Kidney (tissue), 14 donors: ENCODE data around the gene GZMA. TPM values are rescaled to one million over a fixed set of nuclear protein-coding genes. Genes with fewer than 3 reads are reported as not detected.
"Not testable (repeated sequence)": the region's sequence is repeated elsewhere in the genome, so short reads cannot be mapped to it uniquely, and the experiment has no call there.

Experiments used
- DNase-seq, 5 donors: peaks; one replicate each; pipeline ENCODE4 v3.0.0-alpha.2; 2013 to 2020
- FAIRE-seq: peaks from 2 replicates; lab custom pipeline; 2012; peaks lifted over from hg19 to GRCh38; lab: Jason Lieb, UNC
- H3K27ac ChIP-seq, 2 donors: one replicate each; pipeline ENCODE4 v1.7.0; 2013; ENCODE audit warnings: low read depth in 2 of 2, low read length in 2 of 2, inconsistent platforms in 1 of 2
- H3K27me3 ChIP-seq: one replicate; pipeline ENCODE4 v1.7.1; 2013; ENCODE audit warnings: low read length, inconsistent platforms; ENCODE audit not compliant: control insufficient read depth, insufficient read depth
- H3K36me3 ChIP-seq, 3 donors: one replicate each; pipeline versions ENCODE4 v1.7.0 to v1.7.1; 2013; ENCODE audit warnings: low read length in 3 of 3, control low read depth in 1 of 3, inconsistent platforms in 1 of 3; ENCODE audit not compliant: insufficient read depth in 3 of 3, control insufficient read depth in 2 of 3
- H3K4me1 ChIP-seq, 3 donors: one replicate each; pipeline versions ENCODE4 v1.7.0 to v1.7.1; 2013; ENCODE audit warnings: low read length in 3 of 3, inconsistent platforms in 1 of 3, low read depth in 1 of 3; ENCODE audit not compliant: control insufficient read depth in 2 of 3, insufficient read depth in 2 of 3
- H3K4me3 ChIP-seq, 3 donors: one replicate each; pipeline versions ENCODE4 v1.7.0 to v1.8.1; 2013; ENCODE audit warnings: low read length in 3 of 3, control low read depth in 1 of 3, inconsistent platforms in 1 of 3
- H3K9ac ChIP-seq, 3 donors: one replicate each; pipeline versions ENCODE4 v1.7.0 to v1.7.1; 2013; ENCODE audit warnings: low read length in 3 of 3, control low read depth in 1 of 3, inconsistent platforms in 1 of 3
- H3K9me3 ChIP-seq, 3 donors: one replicate each; pipeline versions ENCODE4 v1.7.0 to v1.7.1; 2013; ENCODE audit warnings: low read length in 3 of 3, control low read depth in 1 of 3, inconsistent platforms in 1 of 3; ENCODE audit not compliant: control insufficient read depth in 2 of 3, insufficient read depth in 1 of 3
- intact Hi-C: fragments of 100-400 bp; cut with DNase I; formaldehyde crosslinking; loops from one replicate; pipeline ENCODE4 v1.11.1; 2022
- polyA plus RNA-seq: library from polyadenylated mRNA; stranded (reverse); fragments of 350-450 nt; fragmentation: Illumina TruSeq; extraction: RNeasy Lipid Tissue Mini Kit (QIAGEN cat#74804); gene quantifications from one replicate; pipeline ENCODE4 v1.2.3, GENCODE V29; 2014; ENCODE audit warnings: low read depth, low replicate concordance; ENCODE audit not compliant: insufficient read depth
- total RNA-seq: library from RNA; stranded (reverse); fragmentation: NEBNext Ultra II Directional; extraction: Animal tissue kit (Norgen Biotek cat#: 25700); gene quantifications from one replicate; pipeline ENCODE4 v1.2.1, GENCODE V29; 2021
- TF ChIP-seq, protein P1 (sequence below): IDR thresholded peaks from 3 replicates; pipeline ENCODE4 v1.5.1; 2012; ENCODE audit warnings: mild to moderate bottlenecking, moderate library complexity, borderline replicate concordance; ENCODE audit not compliant: insufficient read depth; ENCODE audit errors: extremely low read depth
- donor health status: control.
- donor health status: control.
- donor health status: control.
- donor health status: control.
- donor health status: control.
- donor health status: DM: yes; HTN: yes; CAD: no.
- donor health status: Normal renal cell carcinoma (clear cell type).

Gene GZMA
- total and polyA plus RNA-seq, 2 donors from 2014 or later, result 2.2 to 6.1 TPM

DNA sequence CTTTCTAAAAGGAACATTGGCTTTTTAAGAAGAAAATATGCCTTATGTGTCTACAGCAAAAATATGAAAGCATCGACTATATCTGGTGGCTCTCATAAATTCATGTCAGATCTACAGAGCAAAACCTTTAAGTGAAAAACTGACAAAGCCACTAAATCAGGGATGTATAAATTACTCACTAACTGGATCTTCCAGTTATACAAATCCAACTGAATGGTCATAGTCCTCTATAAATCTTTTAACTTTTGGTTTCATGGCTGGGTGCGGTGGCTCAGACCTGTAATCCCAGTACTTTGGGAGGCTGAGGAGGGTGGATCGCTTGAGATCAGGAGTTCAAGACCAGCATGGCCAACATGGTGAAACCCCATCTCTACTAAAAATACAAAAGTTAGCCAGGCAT is 29.2 kb upstream of the GZMA start:
- intact Hi-C loops, result no loop called here
- FAIRE-seq (no peak), DNase-seq (no peak)
- Histone ChIP-seq H3K9me3 (no peaks in the 10 kb centered on the region), H3K4me1 (no peaks in the 10 kb centered on the region), H3K9ac (no peak overlapping the region), H3K27ac (no peak overlapping the region), H3K27me3 (no peaks in the 10 kb centered on the region), H3K36me3 (no peaks in the 10 kb centered on the region), H3K4me3 (no peak overlapping the region)
- TF ChIP-seq, protein P1, sequence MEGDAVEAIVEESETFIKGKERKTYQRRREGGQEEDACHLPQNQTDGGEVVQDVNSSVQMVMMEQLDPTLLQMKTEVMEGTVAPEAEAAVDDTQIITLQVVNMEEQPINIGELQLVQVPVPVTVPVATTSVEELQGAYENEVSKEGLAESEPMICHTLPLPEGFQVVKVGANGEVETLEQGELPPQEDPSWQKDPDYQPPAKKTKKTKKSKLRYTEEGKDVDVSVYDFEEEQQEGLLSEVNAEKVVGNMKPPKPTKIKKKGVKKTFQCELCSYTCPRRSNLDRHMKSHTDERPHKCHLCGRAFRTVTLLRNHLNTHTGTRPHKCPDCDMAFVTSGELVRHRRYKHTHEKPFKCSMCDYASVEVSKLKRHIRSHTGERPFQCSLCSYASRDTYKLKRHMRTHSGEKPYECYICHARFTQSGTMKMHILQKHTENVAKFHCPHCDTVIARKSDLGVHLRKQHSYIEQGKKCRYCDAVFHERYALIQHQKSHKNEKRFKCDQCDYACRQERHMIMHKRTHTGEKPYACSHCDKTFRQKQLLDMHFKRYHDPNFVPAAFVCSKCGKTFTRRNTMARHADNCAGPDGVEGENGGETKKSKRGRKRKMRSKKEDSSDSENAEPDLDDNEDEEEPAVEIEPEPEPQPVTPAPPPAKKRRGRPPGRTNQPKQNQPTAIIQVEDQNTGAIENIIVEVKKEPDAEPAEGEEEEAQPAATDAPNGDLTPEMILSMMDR, result no peak

DNA sequence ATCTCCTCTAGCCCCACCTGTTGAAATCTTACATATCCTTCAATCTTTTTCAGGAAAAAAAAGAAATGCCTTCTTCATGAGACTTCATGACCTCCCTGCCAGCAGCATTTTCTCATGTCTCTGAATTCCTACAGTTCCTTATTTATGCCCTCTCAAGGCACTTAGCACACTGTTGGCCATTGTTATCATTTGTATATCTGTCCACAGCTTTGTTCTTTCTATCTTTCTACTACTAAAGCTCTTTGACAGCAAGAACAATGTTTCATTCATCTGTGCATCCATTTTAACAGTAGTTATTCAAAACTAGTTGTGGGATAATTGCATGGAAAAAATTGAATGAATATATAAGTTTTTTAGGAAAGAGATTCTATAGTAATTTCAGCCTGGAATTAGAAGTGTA is 20.9 kb upstream of the GZMA start:
- TF ChIP-seq, protein P1, result no peak
- intact Hi-C loops, result no loop called here
- no peaks in the 10 kb centered on the region for H3K4me1 ChIP-seq
- H3K9me3 ChIP-seq, result no peaks in the 10 kb centered on the region
- FAIRE-seq (no peak), DNase-seq (no peak)
- no peak overlapping the region for H3K27ac ChIP-seq
- no peak overlapping the region for H3K9ac ChIP-seq
- no peak overlapping the region for H3K4me3 ChIP-seq
- H3K36me3 ChIP-seq, result no peaks in the 10 kb centered on the region
- no peaks in the 10 kb centered on the region for H3K27me3 ChIP-seq

DNA sequence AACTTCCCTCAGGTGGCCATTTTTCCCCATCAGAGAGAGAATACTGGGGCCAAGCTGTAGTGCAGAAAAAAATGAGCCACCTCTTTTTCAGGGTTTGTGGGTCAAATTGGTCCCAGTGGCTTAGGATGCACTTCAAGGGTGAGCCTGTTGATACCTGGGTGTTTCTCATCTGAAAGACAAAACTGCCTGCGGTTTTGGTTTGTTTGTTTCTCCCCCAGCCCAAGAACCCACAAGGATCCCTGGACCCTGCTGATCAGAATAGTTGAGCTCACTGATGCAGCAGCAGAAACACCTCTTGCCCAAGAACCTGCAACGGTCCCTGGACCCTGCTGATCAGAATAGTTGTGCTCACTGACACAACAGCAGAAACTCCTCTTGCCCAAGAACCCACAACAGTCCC is 13.1 kb upstream of the GZMA start:
- intact Hi-C loops, H3K9ac ChIP-seq, H3K4me3 ChIP-seq, H3K4me1 ChIP-seq, H3K9me3 ChIP-seq, FAIRE-seq, H3K27ac ChIP-seq, DNase-seq, H3K27me3 ChIP-seq, H3K36me3 ChIP-seq: not testable (repeated sequence)

DNA sequence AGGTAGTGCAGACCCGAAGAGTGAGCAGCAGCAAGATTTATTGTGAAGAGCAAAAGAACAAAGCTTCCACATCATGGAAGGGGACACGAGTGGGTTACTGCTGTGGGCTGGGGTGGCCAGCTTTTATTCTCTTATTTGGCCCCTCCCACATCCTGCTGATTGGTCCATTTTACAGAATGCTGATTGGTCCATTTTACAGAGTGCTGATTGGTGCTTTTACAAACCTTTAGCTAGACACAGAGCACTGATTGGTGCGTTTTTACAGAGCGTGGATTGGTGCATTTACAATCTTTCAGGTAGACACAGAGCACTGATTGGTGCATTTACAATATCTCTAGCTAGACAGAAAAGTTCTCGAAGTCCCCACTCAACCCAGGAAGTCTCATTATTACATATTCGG is 11.4 kb upstream of the GZMA start:
- H3K9ac ChIP-seq, H3K36me3 ChIP-seq, DNase-seq, intact Hi-C loops, H3K4me3 ChIP-seq, H3K27ac ChIP-seq, H3K27me3 ChIP-seq, H3K4me1 ChIP-seq, H3K9me3 ChIP-seq, FAIRE-seq: not testable (repeated sequence)

DNA sequence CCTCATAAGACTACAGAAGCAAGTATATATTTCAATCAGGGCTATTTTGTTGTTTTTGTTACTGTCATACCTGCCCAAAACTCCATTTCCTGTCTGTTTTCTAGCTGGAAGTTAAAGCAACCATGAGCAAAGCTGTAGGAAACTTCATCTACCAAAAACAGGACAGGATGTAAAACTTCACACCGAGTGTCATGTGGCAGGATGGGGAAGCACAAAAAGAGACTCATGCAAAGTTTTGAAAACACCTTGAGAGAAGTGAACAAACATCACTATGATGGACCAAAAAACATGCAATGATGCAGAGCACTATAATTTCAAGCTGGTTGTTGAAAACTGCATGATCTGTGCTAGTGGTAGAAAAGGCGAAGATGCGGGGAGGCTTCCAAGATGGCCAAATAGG is 6.3 kb upstream of the GZMA start:
- intact Hi-C loops, result no loop called here

More for the DNA sequence above, 6.3 kb upstream of the GZMA start:
- Histone ChIP-seq H3K27ac (no peak overlapping the region), H3K4me1 (no peaks in the 10 kb centered on the region), H3K9me3 (no peaks in the 10 kb centered on the region), H3K27me3 (no peaks in the 10 kb centered on the region), H3K9ac (no peak overlapping the region), H3K36me3 (no peaks in the 10 kb centered on the region), H3K4me3 (no peak overlapping the region)
- FAIRE-seq (no peak), DNase-seq (no peak)
- TF ChIP-seq, protein P1, result no peak
